ENCODE measurements around the gene SCLY.

SCLY gene

DNA sequence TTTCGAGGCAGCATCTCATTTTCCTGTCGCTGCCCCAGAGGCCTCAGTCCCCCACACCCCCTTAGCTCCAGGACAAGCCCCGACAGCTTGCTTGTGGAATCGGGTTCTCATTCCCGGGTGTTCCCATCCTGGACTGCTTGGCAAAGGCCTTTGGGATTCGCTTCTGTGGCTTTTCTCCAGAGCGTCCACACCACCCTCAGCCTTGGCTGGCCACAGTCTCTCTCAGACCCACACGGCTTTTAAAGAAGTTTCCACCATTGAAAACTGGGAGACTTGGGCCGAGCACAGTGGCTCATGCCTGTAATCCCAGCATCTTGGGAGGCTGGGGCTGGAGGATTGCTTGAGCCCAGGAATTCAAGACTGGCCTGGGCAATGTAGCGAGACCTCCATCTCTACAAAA lies 42.1 kb downstream of the SCLY start:
- TF ChIP-seq, protein P1, sequence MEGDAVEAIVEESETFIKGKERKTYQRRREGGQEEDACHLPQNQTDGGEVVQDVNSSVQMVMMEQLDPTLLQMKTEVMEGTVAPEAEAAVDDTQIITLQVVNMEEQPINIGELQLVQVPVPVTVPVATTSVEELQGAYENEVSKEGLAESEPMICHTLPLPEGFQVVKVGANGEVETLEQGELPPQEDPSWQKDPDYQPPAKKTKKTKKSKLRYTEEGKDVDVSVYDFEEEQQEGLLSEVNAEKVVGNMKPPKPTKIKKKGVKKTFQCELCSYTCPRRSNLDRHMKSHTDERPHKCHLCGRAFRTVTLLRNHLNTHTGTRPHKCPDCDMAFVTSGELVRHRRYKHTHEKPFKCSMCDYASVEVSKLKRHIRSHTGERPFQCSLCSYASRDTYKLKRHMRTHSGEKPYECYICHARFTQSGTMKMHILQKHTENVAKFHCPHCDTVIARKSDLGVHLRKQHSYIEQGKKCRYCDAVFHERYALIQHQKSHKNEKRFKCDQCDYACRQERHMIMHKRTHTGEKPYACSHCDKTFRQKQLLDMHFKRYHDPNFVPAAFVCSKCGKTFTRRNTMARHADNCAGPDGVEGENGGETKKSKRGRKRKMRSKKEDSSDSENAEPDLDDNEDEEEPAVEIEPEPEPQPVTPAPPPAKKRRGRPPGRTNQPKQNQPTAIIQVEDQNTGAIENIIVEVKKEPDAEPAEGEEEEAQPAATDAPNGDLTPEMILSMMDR (IDR thresholded peaks at IDR 0.05; ENCODE audit: control insufficient read depth, insufficient read depth, low read depth, low read length, missing control alignments), result no peak
- DNase-seq (ENCODE audit: low read depth), result no peak
- H3K4me3 ChIP-seq (ENCODE audit: control insufficient read depth, low read depth, low read length), result no peak overlapping the region

DNA sequence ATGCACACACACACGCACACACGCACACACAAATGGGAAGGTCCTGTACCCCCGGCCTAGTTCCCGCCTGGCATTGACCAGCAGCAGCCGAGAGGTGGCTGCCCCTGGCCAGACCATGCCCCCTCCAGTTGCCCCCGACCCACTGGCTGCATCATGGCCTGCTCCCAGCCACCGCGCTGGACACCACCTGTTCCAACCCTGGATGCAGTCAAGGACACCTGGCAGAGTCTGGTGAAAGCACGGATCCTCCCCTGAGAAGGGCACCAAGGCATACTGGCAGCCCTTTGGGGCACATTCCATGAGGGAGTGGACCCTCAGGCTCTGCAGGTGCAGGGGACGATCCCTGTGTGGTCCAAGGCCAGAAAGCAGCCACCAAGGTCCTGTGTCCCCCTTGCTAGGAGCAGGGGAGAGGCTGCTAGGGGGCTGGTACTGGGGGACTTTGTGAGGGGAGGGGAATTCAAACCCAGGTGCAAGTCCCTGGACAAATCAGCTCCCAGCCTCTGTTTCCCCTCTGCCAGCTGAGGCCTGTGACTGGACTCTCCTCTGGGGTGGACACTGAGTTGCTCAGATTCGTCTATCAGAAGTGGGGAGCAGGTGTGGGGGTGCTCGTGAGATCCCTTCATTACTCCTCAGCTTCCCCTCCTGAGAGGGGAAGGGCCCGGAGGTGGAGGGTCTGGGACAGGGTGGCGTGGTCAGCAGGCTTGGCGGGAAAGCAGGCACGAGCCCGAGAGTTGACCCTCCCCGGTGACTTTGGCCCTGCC lies 42.8 kb downstream of the SCLY start:
- no peak for DNase-seq (ENCODE audit: low read depth)
- TF ChIP-seq, protein P1 (IDR thresholded peaks at IDR 0.05; ENCODE audit: control insufficient read depth, insufficient read depth, low read depth, low read length, missing control alignments), result no peak

DNA sequence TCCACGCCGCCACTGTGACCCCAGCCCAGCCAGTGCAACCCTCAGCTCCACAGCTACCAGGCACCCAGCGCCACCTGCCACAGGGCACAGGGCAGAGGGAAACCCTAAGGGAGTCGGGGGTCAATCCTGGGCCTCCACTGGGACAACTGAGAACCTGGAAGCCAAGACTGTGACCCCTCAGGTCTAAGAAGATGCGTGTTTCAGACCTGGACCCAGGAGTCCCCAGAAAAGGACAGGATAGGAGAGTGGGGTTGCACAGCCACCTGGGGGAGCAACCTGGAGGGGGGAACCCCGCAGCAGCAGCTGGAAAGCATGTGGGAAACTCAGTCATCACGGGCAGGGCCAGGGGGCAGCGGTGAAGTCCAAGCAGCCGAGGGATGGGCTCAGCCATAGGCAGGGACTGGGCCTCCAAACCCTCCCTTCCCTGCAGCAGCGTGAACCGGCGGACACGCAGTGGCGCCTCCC lies 43.5 kb downstream of the SCLY start:
- DNase-seq (ENCODE audit: low read depth), result no peak
- no peak overlapping the region for H3K4me3 ChIP-seq (ENCODE audit: control insufficient read depth, low read depth, low read length)
- TF ChIP-seq, protein P1 (IDR thresholded peaks at IDR 0.05; ENCODE audit: control insufficient read depth, insufficient read depth, low read depth, low read length, missing control alignments), result no peak

More for the DNA sequence above, 42.8 kb downstream of the SCLY start:
- H3K4me3 ChIP-seq (ENCODE audit: control insufficient read depth, low read depth, low read length), result no peak overlapping the region

DNA sequence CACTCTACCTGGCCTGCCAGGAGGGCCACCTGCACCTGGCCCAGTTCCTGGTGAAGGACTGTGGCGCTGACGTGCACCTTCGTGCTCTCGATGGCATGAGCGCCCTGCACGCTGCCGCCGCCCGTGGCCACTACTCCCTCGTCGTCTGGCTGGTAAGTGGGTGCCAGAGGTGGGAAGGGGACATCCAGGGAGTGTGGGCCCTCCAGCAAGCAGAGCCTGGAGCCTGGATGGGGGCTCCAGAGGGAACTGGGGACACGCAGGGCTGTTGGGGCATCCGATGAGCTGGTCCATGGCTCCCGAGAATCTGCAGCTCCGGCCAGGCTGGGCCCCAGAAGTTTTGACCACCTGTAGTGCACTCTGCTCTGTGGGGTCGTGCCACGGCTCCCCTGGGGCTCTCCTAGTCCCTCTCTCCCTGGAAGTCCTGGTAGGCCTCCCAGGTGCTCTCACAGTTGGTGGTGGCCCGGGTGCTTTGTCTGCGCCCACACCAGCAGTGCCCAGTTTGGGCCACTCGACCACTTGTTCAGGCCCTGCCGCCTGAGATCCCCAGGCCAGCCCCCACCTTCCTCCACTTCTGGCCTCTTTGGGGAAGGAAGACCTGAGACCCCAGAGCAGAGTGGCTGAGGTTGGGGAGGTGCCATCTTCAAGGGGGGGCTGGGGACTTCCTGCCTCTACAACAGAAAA lies 44.0 kb downstream of the SCLY start:
- H3K4me3 ChIP-seq (ENCODE audit: control insufficient read depth, low read depth, low read length), result no peak overlapping the region
- TF ChIP-seq, protein P1 (IDR thresholded peaks at IDR 0.05; ENCODE audit: control insufficient read depth, insufficient read depth, low read depth, low read length, missing control alignments), result no peak
- no peak for DNase-seq (ENCODE audit: low read depth)

DNA sequence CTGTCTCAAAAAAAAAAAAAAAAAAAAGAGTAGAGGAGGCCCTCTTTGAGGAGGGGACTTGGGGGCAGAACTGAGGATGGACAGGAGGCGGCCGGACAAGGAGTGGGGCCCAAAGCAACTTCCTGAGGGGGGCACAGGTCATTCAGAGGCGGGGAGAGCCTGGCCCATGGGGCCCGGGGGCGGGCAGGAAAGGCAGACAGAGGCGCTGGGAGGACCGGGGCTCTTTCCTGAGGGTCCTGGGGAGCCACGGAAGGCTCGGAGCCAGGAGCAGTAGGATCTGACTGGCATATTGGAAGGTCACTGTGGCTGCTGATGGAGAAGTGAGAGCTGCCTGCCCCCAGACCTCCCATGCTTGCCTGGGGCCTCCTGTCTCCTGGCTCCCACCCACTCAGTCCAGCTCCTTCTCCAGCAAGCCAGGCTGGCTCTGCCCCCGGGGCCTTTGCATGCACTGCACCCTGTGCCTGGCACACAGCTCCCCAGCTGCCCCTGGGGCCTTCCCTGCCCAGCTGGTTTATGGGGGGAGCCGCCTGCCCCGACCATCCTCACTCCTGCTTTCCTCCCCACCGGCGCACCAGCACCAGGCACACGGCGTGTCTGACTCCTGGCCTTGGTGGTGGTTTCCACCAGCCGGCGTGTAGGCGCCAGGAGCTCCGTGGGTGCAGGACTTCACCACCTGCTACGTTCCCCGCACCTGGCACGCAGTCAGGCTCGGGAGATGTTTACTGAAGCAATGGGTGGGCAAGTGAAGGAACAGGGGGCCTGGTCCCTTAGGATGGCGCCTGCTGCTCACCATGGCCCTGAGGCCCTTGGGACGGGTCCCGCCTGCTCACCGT lies 44.9 kb downstream of the SCLY start:
- H3K4me3 ChIP-seq (ENCODE audit: control insufficient read depth, low read depth, low read length), result no peak overlapping the region
- no peak for DNase-seq (ENCODE audit: low read depth)
- TF ChIP-seq, protein P1 (IDR thresholded peaks at IDR 0.05; ENCODE audit: control insufficient read depth, insufficient read depth, low read depth, low read length, missing control alignments), result no peak

DNA sequence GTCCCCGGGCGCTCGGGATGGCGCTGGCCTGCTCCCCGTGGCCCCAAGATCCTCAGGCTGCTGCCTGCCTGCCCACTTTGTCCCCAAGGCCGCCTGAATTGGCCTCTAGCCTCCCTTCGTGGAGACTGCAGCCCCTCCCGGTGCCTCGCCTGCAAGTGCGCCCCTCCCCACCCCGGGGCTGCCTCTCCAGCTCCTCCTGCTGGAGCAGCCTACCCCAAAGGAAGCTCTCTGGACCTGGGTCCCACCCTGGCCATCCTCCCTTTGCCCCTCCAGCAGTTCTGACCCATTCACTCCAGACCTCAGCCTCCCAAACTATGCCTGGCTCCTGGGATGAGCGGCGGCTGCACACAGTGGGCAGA lies 45.5 kb downstream of the SCLY start:
- TF ChIP-seq, protein P1 (IDR thresholded peaks at IDR 0.05; ENCODE audit: control insufficient read depth, insufficient read depth, low read depth, low read length, missing control alignments), result no peak
- no peak for DNase-seq (ENCODE audit: low read depth)
- H3K4me3 ChIP-seq (ENCODE audit: control insufficient read depth, low read depth, low read length), result no peak overlapping the region

Data from AG09309 (cell line).